Left renal cortex interstitium (tissue), 4 donors: ENCODE data around the gene PTGES2. TPM values are rescaled to one million over a fixed set of nuclear protein-coding genes. Genes with fewer than 3 reads are reported as not detected.
"Not testable (repeated sequence)": the region's sequence is repeated elsewhere in the genome, so short reads cannot be mapped to it uniquely, and the experiment has no call there.

Experiments used
- DNase-seq, 4 donors: peaks; one replicate each; pipeline ENCODE4 v3.0.0-alpha.2; 2013; ENCODE audit warnings: low read depth in 4 of 4, low spot score in 2 of 4, missing footprints in 1 of 4
- polyA plus RNA-seq, 4 donors: library from polyadenylated mRNA; unstranded; fragments of 120-200 nt; gene quantifications; one replicate each; pipeline ENCODE4 v1.2.1, GENCODE V29; 2013; ENCODE audit not compliant: insufficient read length in 4 of 4

The PTGES2 gene
- polyA plus RNA-seq, 4 donors = 36.7 to 71.6 (median 58.3) TPM

DNA sequence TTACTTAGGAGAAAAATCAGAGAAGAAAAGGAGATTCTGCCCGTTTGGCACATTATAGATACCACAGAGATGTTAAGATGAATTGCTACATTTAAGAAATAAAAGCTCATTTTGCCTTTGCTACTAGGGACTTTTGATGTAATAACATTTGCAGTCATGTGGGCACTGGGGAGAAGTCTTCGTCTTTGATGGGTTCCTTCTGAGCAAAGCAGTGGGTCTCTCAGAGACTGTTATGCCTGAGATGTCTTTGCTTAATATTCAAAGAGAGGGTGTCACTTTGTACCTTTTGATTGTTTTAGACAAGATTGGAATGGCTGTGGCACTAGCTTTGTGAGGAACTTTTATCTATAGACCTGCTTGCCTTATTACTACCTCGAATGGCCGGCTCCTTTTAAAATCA, 34.5 kb downstream of the PTGES2 start:
- DNase-seq = no peak

DNA sequence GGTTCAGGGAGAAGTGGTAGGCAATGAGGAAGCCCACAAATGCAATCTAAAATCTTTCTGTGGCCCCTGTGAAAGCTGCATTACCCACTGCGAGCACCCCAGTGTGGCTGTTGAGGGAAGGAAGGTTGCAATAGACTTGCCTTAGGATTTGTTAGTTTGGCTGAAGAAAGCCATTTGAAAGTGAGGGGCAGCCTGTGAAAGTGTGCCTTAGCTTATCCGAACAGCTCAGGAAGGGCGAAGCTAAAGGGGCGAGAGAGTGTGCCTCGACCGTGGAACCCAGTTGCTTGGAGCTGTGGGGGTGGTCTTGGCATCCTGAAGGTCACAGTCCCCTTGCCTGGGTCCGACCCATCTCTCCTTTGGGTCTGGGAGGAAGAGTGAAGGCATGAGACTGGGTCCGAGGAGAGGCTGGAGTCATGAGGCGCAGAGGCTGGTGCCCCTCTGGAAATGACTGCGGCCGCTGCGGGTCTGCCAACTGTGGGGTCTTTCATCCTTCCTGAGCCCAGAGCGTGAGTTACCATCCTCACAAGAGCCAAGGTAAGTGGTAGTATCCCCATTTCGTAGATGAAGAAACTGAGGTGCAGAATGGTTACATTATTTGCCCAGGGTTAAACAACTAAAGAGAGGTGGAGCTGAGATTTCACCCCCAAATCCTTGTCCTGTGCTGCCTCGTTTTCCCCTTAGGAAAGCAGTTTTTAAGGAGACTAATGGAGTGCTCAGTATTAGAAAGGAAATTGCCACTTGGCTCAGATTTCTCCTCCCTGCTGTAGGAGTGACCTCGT, 35.1 kb downstream of the PTGES2 start:
- DNase-seq = no peak

DNA sequence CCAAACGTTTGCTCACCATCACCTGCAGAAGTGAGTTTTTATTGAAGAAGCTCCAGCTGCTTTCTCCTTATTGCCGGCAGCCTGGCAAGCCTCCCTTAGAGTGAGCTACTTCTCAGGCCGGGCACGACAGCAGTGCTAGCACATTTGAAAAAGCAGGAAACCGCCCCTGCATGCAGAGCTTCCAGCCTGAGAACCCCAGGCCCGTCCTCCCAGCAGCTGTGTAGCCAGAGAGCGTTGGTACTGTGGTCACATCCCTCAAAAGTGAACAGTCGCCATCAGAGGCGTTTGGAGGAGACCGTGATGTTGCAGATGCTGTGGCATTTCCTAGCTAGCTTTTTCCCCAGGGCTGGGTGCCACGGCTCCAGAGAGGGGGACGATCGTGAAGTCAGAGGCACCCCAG, 36.0 kb downstream of the PTGES2 start:
- no peak for DNase-seq

DNA sequence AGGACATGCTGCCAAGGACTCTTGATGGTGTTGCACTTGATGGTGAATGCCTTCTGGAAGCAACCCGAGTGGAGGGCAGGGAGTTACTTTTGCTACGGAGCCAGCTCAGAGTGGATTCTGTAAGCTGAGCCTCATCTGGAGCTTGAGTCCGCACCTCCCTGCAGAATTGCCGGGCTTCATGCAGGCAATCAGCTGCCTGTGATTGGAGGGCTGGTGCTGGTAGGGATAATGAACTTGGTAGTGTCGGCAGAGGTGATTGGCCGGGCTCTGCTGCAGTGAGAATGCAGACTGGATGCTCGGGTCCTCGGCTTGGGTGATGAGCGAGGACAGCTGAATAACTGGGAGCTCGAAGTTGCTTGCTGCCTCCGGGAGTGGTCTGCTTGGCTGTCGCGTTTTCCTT, 36.4 kb downstream of the PTGES2 start:
- no peak for DNase-seq

DNA sequence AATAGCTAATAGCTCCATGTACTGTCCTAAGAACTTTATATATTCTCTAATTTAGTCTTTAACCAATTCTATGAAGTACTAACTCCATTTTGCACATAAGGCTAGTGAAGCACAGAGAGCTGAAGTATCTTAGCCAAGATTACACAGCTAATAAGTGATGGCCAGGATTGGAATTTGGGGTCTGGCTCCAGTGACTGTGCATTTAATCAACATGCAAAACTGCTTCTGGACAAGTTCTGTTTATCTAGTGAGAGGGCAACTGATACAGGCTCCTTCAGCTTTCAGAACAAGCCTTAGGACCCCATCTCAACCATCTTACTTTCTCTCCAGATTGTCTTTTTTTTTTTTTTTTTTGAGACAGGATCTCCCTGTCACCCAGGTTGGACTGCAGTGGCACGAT, 38.2 kb downstream of the PTGES2 start:
- DNase-seq = no peak

DNA sequence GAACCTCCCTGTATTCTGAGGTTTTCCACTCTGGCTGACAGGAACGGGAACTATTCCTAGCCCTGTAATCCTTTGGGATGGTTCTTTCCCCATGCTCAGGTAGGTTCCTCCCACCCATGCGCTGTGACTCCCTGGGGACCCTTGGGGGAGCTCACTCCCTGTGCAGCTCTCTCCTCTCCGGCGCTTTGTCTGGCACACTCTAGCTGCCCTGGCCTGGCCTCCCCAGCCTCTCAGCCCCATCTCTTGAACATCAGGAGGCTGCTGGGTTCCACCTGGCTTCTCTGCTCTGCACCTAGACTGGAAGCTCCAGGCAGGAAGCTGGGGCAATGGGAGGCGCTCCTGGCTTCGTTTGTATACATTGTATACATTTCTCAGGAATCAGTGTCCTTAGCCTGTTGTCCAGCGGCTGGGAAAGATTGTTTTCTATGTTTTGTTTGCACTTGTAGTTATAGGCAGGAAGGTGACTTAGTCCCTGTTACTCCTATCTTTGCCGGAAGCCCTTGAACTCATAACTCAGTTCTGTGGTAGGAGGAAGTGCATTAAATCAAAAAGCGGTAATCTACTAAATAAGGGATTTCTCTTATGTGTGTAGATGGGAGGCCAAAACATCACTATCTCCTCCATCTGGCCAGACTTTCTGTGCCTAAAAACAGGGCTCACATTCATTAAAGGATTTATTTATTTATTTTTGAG, 39.1 kb downstream of the PTGES2 start:
- DNase-seq = no peak

DNA sequence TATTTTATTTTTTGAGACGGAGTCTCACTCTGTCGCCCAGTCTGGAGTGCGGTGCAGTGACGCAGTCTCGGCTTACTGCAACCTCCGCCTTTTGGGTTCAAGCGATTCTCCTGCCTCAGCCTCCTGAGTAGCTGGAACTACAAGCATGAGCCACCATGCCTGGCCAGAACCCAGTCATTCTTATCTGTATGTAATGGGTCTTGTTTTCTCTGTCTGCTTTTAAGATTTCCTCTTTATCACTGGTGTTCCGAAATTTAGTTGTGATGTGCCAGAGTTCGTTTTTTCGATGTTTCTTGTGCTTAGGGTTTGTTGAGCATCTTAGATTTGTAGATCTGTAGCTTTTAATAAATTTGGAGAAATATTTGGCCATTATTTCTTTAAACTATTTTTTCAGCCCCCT, 40.3 kb downstream of the PTGES2 start:
- no peak for DNase-seq

DNA sequence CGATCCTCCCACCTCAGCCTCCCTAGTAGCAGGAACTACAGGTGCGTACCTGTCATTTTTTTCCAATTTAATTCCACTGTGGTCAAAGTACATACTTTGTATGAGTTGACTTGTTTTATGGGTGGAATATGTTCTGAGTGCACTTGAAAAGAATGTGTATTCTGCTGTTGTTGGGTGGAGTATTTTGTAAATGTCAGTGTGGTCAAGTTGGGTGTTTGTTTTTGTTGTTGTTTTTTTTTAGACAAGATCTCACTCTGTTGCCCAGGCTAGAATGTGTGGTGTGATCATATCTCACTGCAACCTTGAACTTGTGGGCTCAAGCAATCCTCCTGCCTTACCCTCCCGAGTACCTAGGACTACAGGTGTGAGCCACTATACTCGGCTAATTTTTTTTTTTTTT, 41.6 kb downstream of the PTGES2 start:
- DNase-seq = no peak

DNA sequence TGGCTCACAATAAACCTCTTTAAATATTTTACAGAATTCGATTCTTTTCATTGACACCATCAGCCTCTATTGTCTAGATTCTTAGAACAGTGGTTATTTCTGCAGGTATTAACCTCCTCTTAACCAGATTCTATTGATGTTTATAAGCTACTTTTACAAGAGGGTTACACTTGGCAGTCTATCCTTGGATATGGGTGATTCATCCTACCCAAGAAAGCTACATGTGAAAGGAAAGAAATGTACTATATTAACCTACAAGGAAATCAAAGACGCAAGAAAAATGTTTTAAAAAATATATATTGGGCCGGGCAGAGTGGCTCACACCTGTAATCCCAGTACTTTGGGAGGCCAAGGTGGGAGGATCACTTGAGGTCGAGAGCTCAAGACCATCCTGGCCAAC, 42.8 kb downstream of the PTGES2 start:
- DNase-seq = no peak

DNA sequence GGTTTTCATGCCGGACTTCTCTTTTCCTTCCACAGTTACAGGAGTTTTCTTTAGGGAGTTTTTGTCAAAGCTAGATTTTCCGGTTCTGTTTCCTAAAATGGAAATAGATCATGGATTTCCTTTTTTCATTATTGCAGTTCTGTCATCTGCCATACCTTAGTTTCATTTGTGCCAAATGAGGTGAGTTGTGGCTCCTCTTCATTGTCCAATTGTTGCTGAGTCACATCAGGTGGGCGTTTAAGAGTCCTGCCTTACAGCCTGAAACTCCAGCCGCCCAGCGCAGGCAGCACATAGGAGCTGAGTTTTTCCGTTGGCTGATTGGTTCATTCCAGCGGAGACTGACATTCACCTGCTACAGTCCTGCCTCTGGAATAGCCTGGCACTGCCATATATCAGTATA, 45.4 kb downstream of the PTGES2 start:
- no peak for DNase-seq

DNA sequence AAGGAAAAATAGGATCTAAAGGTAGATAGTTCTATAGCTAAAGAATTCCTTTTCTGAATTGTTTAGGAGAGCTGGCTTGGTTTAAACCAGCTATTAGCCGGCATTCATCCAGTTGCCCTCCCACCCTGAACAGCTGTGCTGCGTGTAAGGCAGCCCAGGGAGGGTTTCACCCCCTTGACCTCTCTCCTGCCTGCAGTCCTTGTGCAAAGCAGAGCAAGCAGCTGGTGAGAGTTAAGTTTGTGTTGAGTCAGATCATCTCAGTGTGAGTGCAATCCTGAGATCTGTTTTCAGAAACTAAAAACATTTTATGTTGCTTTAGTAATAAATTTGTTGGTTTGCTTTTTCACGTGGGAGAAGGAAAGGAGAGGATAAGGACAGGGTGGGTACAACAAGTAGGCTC, 46.5 kb downstream of the PTGES2 start:
- no peak for DNase-seq

DNA sequence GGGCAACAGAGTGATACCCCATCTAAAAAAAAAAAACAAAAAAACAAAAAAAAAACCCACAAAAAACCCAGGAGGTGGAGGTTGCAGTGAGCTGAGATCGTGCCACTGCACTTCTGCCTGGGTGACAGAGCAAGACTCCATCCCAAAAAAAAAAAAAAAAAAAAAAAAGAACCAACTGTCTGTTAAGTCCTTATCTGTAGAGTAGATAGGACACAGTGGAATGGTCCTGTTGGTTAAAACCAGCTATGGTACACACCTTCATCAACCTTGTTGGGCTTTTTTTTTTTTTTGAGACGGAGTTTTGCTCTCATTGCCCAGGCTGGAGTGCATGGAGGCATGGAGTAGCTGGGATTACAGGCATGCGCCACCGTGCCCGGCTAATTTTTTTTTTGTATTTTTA, 47.3 kb downstream of the PTGES2 start:
- no peak for DNase-seq

DNA sequence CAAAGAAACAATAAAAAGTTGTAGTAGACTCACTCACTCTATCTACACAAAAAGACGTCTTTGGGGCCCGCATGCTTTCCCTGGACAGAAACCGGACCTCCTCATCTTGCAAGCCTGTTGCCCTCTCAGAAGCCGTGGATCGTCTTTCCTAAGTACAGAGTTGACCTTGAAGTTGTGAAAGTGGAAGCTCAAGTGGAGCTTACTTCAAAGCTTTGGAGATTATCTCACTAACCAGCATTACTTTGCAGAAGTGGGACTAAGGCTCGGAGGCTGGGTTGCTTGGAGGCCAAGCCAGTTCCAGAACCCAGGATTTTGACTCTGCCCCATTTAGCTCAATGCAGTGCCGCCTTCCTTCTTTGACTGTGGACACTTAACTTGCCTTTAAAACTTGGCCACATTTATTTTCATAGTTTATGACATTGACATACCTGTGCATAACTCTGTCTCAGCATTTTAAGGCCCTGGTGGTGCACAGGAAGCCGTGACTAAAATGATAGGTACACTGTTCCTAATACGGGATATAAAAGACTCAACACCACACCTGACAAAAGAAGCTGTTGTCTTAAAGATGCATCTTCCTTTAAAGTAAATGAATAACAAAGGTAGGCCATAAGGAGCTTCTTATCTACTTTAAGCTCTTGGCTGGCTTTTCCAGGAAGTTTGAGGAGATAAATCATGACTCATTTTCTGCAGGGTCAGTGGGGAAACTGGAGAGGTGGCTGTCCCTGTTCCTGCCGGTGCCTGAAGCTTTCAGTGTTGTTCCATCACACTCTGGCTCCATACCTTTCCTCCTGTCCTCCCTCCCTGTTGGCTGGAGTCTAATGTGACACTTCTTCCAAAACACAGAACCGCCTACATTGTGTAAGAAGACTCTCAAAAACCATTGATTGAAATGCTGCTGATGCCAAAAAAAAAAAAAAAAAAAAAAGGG, 48.8 kb downstream of the PTGES2 start:
- no peak for DNase-seq

DNA sequence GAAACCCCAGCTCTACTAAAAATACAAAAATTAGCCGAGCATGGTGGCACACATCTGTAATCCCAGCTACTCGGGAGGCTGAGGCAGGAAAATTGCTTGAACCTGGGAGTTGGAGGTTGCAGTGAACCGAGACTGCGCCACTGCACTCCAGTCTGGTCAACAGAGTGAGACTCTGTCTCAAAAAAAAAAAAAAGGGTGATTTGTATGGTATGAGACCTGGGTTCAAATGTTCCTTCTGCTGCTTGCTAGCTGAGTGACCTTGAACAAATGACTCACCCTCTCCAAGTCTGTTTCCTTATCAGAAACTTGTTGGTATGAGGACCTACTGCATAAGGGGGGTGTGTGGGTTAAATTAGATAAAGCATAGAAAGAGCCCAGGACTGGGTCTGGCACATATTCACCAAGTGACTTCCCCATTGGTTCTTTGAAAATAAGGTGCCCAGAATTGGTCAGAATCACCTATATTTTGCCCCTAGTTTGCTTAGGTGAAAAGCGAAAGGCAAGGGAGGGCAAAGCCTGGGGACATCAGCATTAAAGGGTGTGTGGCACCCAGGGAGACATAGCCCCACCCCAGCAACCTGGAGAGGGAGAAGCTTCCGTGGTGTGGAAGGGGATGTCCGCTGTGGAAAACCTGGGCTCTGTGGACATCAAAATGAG, 49.6 kb downstream of the PTGES2 start:
- DNase-seq = no peak

DNA sequence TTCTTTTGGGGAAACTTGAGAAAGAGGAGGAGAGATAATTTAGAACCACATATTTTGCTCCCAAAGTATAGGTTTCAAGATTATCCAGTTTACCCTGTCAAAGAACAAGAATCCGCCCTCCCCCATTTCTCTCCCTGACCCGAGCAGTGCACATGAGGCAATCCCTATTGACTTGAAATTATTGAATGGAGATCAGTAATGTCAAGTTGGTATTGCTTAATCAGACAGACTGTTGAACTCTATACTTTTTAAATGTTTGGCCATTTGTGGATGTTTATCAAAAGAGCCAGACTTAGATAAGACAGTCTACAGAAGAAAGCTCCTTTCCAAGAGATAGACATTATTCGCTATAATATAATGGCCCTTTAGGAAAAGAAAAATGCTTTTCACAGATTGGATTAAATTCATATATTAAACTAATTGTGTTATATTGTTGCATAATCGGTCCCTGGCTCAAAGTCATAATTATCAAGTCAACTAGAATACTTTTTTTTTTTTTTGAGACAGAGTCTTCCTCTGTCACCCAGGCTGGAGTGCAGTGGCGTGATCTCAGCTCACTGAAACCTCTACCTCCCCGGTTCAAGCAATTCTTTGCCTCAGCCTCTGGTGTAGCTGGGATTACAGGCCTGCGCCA, 54.2 kb downstream of the PTGES2 start:
- DNase-seq = no peak

DNA sequence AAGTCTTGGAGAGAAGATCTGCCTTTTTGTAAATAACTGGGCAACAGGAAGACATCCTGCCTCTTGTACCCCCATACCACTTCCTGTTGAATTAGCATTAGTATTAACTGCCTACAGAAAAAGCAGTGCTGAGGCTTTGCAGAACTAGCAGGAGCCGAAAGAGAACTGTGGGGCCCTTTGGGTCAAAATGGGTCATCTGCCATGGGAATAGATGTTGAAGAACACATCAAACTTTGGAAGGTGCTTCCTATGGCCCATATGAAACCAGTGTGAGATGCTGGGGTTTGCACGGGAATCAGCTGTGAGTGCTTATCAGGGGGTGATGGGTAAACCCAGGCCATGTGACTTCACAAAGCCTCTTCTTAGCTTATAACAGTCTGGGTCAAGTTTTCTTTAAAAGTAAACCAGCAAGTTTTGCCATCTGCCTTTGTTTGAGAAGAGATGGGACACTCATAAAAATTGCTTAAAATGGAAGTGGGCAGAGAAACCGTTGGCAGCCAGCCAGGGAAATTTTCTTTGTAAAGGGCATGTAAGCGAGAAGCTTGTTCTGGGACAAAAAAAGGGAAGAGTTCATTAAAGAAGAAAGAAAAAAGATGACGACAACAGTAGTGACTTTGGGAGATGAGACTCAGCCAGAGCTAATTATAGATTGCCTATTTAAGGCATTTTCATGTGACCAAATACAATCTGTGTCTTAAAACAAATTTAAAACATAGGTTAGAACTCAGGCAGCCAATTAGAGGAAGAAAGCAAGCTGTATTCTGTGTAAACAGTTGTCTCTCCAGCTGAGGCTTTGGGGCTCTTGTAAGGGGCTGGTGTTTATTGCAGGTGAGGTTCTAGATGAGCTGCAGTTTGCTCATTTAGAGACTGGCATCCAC, 55.1 kb downstream of the PTGES2 start:
- DNase-seq = peak in 1 of 4 donors; percentile 71

DNA sequence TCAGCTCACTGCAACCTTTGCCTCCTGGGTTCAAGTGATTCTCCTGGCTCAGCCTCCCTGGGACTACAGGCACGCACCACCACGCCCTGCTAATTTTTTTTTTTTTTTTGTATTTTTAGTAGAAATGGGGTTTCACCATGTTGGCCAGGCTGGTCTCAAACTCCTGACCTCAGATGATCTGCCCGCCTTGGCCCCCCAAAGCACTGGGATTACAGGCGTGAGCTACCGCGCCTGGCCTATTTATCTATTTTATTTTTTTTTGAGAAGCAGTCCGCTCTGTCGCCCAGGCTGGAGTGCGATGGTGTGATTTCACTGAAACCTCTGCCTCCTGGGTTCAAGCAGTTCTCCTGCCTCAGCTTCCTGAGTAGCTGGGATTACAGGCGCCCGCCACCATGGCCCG, 56.1 kb downstream of the PTGES2 start:
- not testable (repeated sequence) for DNase-seq

DNA sequence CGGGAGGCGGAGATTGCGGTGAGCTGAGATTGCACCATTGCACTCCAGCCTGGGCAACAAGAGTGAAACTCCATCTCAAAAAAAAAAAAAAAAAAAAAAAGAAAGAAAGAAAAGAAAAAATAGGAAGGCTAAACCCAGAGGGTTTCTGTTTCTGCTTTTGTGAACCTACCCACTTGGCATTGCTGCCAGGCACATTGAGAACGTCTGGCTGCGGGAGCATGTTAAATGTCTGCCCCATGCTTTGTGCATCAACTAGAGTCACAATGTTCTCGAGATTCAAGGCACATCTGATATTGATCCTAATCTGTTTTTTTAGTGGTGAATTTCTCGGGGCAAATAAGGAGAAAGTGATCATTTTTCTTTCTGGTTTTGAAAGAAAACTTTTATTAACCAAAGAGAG, 56.7 kb downstream of the PTGES2 start:
- no peak for DNase-seq
